ENCODE data around the gene ANK2.

GRCh38 chr4:113042502-113042901 lies 7.0 kb upstream of the ANK2 start:
- TF ChIP-seq CTCF (optimal IDR thresholded peaks at IDR 0.05 in 1 of 3, IDR thresholded peaks at IDR 0.05 in 1 of 3, conservative IDR thresholded peaks at IDR 0.05 in 1 of 3; ENCODE audit: extremely low read depth in 1 of 3, insufficient read depth in 2 of 3, low read length in 3 of 3) (no peak), EZH2 (IDR thresholded peaks at IDR 0.05; ENCODE audit: low read length) (no peak)
